Ishikawa (cell line): ENCODE measurements around the gene FAM20C.

ENCODE experiments used
- CEBPB ChIP-seq: IDR thresholded peaks from 2 replicates; pipeline ENCODE4 v1.6.1; 2012
- CREB1 ChIP-seq: IDR thresholded peaks from 2 replicates; pipeline ENCODE4 v1.6.1; 2012; ENCODE audit warnings: low read depth
- EGR1 ChIP-seq: IDR thresholded peaks from 2 replicates; pipeline ENCODE4 v1.6.1; 2012
- EP300 ChIP-seq: IDR thresholded peaks from 2 replicates; pipeline ENCODE4 v1.6.1; 2012; ENCODE audit warnings: borderline replicate concordance
- FOXM1 ChIP-seq: IDR thresholded peaks from 2 replicates; pipeline ENCODE4 v1.6.1; 2012; ENCODE audit warnings: low read depth, borderline replicate concordance
- MAX ChIP-seq: IDR thresholded peaks from 2 replicates; pipeline ENCODE4 v1.6.1; 2012
- NFIC ChIP-seq: IDR thresholded peaks from 2 replicates; pipeline ENCODE4 v1.6.1; 2012
- RAD21 ChIP-seq: IDR thresholded peaks from 2 replicates; pipeline ENCODE4 v1.6.1; 2012; ENCODE audit warnings: low read depth
- TAF1 ChIP-seq: IDR thresholded peaks from 2 replicates; pipeline ENCODE4 v1.6.1; 2012; ENCODE audit warnings: low read depth, mild to moderate bottlenecking
- TCF12 ChIP-seq: IDR thresholded peaks from 2 replicates; pipeline ENCODE4 v1.6.1; 2012; ENCODE audit warnings: low read depth
- TEAD4 ChIP-seq: IDR thresholded peaks from 2 replicates; pipeline ENCODE4 v1.6.1; 2012
- USF1 ChIP-seq: IDR thresholded peaks from 2 replicates; pipeline ENCODE4 v1.6.1; 2012
- YY1 ChIP-seq: IDR thresholded peaks from 2 replicates; pipeline ENCODE4 v1.6.1; 2012; ENCODE audit warnings: low read depth
- ZBTB7A ChIP-seq: IDR thresholded peaks from 2 replicates; pipeline ENCODE4 v1.6.1; 2012; ENCODE audit warnings: low read depth
- TF ChIP-seq, protein P1 (sequence below): IDR thresholded peaks from 2 replicates; pipeline ENCODE4 v1.6.1; 2012; ENCODE audit warnings: low read depth, mild to moderate bottlenecking

The FAM20C gene

DNA sequence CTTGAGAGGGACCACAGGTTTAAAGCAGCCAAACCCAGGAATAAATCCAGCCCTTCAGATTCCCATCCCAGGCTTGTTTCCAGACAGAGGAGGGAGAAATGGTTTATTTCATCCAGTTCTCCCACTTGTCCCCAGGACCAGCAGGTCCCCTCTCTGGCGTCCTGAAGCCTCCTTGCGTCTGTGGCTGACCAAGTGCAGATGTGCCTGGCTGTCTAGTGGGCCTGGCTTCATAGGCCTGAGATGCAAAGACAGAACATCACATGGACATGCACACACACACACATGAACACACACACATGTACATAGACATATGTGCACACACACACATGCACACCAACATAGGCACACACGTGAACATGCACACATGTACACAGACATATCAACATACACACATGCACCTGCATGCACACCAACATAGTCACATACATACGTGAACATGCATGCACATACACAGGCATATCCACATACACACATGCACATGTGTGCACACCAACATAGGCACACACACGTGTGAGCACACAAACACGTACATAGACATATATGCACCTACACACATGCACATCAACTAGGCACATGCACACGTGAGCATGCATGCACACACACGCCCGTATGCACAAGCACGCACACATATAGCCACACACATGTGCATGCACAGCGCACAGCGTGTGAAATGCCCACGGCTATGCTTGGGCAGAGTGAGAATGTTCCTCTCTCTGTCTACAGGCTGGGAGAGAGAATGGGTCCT is 108.3 kb downstream of the FAM20C start:
- no peak for TF ChIP-seq USF1
- TF ChIP-seq MAX = no peak
- no peak for TF ChIP-seq TAF1
- no peak for TF ChIP-seq ZBTB7A
- no peak for TF ChIP-seq NFIC
- no peak for TF ChIP-seq TEAD4
- TF ChIP-seq EP300 = no peak

DNA sequence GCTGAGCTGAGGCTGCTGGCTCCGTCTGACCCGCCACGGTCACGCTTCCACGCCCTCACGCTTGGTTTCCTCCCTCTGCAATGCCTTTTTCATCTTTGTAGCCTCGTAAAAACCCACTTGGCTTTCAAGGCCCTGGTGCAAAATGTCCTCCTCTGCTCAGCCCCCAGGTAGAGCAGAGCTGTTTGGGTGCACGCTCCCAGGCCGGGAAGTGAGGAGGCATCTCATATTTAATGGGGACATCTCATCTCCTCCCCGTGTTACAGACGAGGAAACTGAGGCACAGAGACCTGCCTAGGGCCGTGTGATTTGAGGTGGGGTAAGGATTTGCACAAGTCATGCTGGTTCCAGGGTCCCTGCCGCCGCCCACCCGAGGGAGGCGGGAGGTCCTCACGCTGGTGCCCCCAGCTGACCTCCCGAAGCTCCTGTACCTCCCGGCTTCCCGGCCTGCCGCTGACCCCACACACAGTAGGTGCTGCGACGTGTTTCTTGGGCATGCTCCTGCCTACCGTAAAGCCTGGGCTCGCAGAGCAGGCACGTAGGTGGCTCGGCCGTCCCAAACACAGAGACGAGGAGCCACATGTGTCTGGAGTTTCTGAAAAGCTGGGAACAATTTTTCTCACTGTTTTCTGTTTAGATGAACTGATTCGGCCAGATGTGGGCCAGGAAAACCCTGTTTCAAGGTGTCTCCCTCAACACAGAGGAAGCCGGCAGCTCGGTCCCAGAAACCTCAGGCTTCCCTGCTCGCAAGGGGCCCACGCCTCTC is 109.1 kb downstream of the FAM20C start:
- no peak for TF ChIP-seq TAF1
- no peak for TF ChIP-seq CREB1
- no peak for TF ChIP-seq EGR1
- TF ChIP-seq CEBPB = no peak
- TF ChIP-seq EP300 = no peak
- no peak for TF ChIP-seq NFIC
- no peak for TF ChIP-seq ZBTB7A
- TF ChIP-seq MAX = no peak
- TF ChIP-seq TCF12 = no peak
- no peak for TF ChIP-seq USF1
- no peak for TF ChIP-seq RAD21
- no peak for TF ChIP-seq YY1
- no peak for TF ChIP-seq TEAD4
- no peak for TF ChIP-seq FOXM1
- TF ChIP-seq, protein P1, sequence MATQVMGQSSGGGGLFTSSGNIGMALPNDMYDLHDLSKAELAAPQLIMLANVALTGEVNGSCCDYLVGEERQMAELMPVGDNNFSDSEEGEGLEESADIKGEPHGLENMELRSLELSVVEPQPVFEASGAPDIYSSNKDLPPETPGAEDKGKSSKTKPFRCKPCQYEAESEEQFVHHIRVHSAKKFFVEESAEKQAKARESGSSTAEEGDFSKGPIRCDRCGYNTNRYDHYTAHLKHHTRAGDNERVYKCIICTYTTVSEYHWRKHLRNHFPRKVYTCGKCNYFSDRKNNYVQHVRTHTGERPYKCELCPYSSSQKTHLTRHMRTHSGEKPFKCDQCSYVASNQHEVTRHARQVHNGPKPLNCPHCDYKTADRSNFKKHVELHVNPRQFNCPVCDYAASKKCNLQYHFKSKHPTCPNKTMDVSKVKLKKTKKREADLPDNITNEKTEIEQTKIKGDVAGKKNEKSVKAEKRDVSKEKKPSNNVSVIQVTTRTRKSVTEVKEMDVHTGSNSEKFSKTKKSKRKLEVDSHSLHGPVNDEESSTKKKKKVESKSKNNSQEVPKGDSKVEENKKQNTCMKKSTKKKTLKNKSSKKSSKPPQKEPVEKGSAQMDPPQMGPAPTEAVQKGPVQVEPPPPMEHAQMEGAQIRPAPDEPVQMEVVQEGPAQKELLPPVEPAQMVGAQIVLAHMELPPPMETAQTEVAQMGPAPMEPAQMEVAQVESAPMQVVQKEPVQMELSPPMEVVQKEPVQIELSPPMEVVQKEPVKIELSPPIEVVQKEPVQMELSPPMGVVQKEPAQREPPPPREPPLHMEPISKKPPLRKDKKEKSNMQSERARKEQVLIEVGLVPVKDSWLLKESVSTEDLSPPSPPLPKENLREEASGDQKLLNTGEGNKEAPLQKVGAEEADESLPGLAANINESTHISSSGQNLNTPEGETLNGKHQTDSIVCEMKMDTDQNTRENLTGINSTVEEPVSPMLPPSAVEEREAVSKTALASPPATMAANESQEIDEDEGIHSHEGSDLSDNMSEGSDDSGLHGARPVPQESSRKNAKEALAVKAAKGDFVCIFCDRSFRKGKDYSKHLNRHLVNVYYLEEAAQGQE = no peak

- TF ChIP-seq CREB1 (no peak), YY1 (no peak), EGR1 (no peak), NFIC (no peak), TEAD4 (no peak), TAF1 (no peak), EP300 (no peak), RAD21 (no peak), TCF12 (no peak)
- TF ChIP-seq, protein P1 = no peak
These were observed 110.0 kb downstream of the FAM20C start for GRCh38 chr7:302054-302992.

DNA sequence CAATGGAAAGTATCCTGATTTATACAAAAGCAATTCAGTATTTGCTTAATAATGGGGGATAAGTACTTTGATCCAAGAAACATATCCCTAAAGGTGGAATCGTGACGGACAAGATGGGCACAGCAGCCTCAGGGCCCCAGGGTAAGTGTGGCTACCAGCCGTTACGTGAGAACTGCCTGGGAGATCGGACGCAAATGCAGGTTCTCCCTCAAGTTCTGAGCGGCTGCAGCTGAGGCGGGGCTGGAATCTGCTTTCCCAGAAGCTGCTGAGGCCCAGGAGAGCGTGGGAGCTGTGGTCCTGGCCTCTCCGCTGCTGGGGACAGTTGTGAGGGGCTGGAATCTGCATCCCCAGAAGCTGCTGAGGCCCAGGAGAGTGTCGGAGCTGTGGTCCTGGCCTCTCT is 111.1 kb downstream of the FAM20C start:
- no peak for TF ChIP-seq MAX
- TF ChIP-seq USF1 = no peak
- no peak for TF ChIP-seq TCF12
- TF ChIP-seq, protein P1 = no peak
- no peak for TF ChIP-seq EGR1
- no peak for TF ChIP-seq EP300
- no peak for TF ChIP-seq TEAD4
- no peak for TF ChIP-seq RAD21
- TF ChIP-seq TAF1 = no peak
- no peak for TF ChIP-seq YY1
- no peak for TF ChIP-seq ZBTB7A
- TF ChIP-seq CREB1 = no peak
- no peak for TF ChIP-seq FOXM1
- TF ChIP-seq NFIC = no peak
- TF ChIP-seq CEBPB = no peak
